ENCODE measurements around the gene BCL11A.

The BCL11A gene

DNA sequence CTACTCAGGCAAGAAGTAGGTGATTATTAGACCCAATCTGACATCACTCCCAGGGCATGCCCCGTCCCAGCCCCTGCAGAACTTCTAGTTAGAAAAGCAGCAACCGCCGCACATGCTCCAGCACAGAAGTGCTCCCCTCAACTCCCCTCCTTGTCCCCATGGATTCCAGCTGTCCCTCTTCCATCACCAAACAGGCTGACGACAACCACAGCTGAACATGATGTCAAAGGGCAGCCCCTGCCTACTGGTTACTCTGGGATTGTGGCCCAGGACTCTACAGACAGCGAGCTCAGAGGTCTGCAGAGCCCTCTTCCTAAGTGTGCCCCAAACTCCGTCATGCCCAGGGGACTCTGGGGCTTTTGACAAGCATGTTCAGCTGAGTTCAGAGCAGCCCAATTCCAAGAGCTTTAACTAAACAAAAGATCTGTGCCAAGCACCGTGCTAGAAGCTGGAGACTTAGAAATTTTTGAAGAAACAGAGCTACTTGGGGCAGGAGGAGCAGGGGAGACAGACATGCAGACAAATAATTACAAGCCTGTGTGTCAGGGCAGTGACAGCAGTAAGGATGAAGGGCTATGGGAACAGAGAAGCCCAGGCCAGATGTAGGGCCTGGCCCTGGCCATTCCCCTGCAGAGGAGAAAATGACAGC, 148.1 kb downstream of the BCL11A start:
- no peak for DNase-seq (ENCODE audit: low spot score)
